Epithelial cell of proximal tubule (primary cell): Measurements from ENCODE around the gene XNDC1N. TPM values are rescaled to one million over a fixed set of nuclear protein-coding genes. Genes with fewer than 3 reads are reported as not detected.

Experiments used
- DNase-seq: peaks from one replicate; pipeline ENCODE4 v3.0.0-alpha.2; 2011; ENCODE audit warnings: low read depth
- H3K4me3 ChIP-seq: 2 replicates; pipeline ENCODE4 v1.5.1; 2011; ENCODE audit warnings: low read depth, mild to moderate bottlenecking, low read length
- total RNA-seq: library from RNA; depleted of rRNA; stranded (reverse); fragments of >200 nt; gene quantifications from 2 replicates; pipeline ENCODE4 v1.2.3, GENCODE V29; 2015
- TF ChIP-seq, protein P1 (sequence below): conservative IDR thresholded peaks from 2 replicates; pipeline ENCODE4 v1.5.1; 2012; ENCODE audit warnings: low read depth, mild to moderate bottlenecking, low read length

Gene XNDC1N
- total RNA-seq, 1 donor from 2014 or later = 10.6 TPM

DNA sequence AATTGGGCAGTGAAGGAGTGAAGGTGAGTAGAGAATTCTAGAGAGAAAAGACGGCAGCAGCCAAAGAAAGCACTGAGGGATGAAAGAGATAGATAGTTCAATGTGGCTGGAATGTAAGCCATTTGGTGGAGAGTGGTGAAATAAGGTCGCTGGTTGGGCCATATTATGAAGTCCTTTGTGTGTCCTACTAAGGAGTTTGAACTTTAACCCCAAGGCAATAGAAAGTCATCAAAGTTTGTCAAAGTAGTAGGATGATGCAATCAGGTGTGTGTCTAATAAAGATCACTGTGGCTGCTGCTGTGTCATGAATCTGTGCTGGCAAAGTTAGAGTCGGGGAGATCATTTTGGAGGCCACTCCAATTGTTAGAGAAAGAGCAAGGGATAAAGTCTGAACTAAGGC, 19.1 kb upstream of the XNDC1N start:
- TF ChIP-seq, protein P1, sequence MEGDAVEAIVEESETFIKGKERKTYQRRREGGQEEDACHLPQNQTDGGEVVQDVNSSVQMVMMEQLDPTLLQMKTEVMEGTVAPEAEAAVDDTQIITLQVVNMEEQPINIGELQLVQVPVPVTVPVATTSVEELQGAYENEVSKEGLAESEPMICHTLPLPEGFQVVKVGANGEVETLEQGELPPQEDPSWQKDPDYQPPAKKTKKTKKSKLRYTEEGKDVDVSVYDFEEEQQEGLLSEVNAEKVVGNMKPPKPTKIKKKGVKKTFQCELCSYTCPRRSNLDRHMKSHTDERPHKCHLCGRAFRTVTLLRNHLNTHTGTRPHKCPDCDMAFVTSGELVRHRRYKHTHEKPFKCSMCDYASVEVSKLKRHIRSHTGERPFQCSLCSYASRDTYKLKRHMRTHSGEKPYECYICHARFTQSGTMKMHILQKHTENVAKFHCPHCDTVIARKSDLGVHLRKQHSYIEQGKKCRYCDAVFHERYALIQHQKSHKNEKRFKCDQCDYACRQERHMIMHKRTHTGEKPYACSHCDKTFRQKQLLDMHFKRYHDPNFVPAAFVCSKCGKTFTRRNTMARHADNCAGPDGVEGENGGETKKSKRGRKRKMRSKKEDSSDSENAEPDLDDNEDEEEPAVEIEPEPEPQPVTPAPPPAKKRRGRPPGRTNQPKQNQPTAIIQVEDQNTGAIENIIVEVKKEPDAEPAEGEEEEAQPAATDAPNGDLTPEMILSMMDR = no peak
- H3K4me3 ChIP-seq = no peak overlapping the region
- no peak for DNase-seq

DNA sequence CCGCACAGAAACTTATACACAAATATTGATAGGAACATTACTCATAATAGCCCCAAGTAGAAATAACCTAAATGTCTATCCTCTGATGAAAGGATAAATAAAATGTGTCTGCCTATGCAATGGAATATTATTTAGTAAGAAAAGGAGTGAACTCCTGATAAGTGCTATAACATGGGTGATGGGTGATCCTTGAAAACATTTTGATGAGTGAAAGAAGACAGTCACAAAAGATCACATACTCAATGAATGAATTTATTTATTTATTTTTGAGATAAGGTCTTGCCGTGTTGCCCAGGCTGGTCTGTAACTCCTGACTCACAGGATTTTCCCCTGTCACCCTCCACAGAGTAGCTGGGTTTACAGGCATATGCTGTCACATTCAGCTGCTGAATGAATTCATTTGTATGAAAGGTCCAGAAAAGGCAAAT, 17.8 kb upstream of the XNDC1N start:
- TF ChIP-seq, protein P1 = no peak

DNA sequence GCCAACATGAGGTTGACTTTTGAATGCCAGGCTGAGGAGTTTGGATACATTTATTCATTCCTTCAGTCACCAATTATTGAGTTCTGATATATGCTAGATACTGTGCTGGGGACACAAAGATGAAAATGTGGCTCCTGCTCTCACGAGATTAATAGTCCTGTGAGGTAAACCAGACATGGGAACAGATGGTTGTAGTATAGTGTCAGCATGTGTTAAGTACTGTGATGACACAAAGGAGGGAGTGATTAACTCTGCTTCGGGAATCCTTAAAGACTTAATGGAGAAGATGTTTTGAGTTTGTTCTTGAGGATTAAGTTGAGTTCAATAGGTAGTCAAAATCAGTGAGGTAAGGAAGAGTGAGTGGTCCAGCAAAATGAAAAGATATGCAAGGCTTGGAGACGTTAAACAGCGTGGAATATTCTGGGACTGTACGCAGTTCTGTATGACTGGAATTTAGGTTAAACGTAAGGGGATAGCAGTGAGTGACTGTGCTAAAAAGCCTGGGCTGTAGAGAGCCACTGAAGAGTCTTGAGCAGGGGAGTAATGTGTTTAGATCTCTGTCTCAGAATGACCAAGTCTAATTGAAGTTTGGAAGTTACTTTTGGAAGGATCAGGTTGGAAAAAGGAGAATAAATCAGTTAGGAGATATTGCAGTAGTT, 12.3 kb upstream of the XNDC1N start:
- no peak overlapping the region for H3K4me3 ChIP-seq
- no peak for DNase-seq
- TF ChIP-seq, protein P1 = no peak

More for the DNA sequence above, 17.8 kb upstream of the XNDC1N start:
- no peak for DNase-seq
- no peak overlapping the region for H3K4me3 ChIP-seq

DNA sequence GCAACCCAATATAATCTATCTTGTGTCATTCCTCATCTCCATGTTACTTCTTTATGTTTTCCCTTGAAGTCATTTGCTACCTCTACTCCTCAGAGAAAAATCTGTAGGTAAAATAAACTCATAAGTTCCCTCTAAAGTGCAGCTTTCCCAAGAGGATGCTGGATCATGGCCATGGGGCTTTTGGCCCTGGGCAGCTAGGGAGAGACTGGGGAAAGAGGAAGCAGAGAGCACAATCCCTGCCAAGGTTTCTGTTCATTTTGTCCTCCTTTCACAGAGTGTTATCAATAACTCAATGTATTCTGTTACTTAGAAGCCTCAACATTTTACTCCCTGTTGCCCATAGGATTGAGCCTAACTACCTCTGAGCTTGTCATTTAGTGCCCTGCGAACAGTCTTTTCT, 9.4 kb upstream of the XNDC1N start:
- H3K4me3 ChIP-seq = no peak overlapping the region
- TF ChIP-seq, protein P1 = no peak
- no peak for DNase-seq

DNA sequence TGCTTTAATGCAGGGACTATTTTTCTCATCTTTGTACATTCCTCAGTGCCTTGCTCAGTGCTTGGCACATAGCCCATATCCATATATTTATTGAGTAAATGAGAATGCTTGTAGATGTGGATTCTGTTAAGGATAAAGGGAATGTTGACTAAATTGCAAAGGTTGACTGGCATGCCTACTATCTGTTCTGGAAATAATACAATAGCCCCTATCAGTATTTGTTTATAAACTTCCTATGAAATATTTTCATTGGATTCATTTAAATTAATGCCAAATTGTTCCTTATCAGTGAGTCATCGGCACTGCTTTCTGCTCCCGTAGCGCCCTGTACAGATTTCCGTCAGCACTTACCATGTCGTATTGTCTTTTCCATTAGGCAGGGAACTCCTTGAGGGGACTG, 8.4 kb upstream of the XNDC1N start:
- no peak for DNase-seq
- H3K4me3 ChIP-seq = no peak overlapping the region
- TF ChIP-seq, protein P1 = no peak

DNA sequence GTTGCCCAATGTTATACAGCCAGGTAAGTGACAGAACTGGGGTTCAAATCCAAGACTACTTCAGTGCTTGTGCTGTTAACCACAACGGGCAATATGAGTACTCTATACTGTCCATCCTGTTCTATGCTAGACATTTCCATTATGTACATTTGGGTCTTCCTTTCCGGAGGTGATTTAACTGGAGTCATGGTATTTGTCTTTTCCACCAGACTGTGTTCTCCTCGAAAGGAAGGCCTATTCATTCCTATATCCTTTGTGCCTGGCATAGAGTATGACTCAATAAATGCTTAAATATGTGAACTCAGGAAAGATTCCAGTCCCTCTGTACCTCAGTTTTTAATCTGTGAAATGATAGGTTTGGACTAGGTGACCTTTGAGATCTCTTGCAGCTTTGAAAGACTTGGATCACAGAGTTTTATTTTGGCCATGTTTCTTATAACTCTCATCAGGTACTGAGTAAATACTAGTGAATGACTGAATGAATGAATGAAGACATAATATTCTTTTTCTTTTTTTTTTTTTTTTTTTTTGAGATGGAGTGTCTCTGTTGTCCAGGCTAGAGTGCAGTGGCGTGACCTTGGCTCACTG, 7.0 kb upstream of the XNDC1N start:
- no peak overlapping the region for H3K4me3 ChIP-seq
- TF ChIP-seq, protein P1 = no peak
- DNase-seq = no peak

DNA sequence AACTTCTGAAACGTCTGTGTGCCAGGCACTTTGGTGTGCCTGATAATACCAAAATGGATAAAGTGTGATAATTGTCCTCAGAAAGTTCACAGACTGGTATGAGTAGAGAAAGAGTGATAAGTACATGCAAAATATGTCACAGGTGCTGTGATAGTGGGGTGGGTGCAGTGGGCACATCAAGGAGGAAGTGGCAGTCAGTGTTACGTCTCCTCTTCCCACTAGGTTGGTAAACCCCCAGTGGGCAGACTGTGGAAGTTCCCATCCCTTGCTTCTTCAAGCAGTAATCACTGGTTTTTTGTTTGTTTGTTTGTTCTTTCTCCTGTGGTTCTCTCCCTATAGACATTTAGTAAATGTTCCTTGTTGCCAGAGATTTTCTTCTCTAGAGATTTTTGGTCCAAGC, 5.8 kb upstream of the XNDC1N start:
- H3K4me3 ChIP-seq = peak overlapping the region; percentile 5
- TF ChIP-seq, protein P1 = peak; percentile 15

More for the DNA sequence above, 5.8 kb upstream of the XNDC1N start:
- no peak for DNase-seq
